ENCODE data around the gene TAC4. TPM values are rescaled to one million over a fixed set of nuclear protein-coding genes. Genes with fewer than 3 reads are reported as not detected.

Gene TAC4
- total and polyA plus RNA-seq, 10 of the 15 experiments (the other 5 are each of a cell fraction or from before 2014, with no cell fraction given): not detected

DNA sequence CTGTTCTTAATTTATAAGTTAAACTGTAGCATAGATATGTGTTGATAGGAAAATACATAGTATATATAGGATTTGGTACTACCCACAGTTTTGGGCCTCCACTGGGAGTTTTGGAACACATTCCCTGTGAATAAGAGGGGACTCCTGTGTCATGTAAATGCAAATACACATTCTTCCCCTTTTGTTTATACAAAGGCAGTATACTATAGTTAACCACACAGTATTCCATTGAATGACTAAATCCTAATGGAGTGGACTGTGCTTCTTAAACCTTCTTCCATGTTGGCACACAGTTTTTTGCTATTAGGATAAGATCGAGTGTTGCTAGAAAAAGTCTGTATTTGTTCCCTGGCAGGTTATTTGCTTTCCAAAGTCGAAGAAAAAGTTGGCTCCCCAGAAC, 22.2 kb downstream of the TAC4 start:
- ChIA-PET CTCF (no interaction called here), RAD21 (ENCODE audit: unreplicated experiment) (no interaction called here), POLR2A (no interaction called here), SMC1A (ENCODE audit: uncharacterized antibody, unreplicated experiment) (no interaction called here)
- H3K36me3 ChIP-seq (ENCODE audit: control insufficient read depth in 2 of 2, insufficient read depth in 2 of 2, low read length in 1 of 2): peaks cover 16 to 37% of the 10 kb centered on the region in 2 experiments
- FAIRE-seq (no peak), ATAC-seq (no peak), DNase-seq (ENCODE audit: low read depth, low spot score) (no peak)
- BruUV-seq (replicated peaks): no TSS peak
- in situ Hi-C loops (cut with MboI) (no loop called here), intact Hi-C loops (cut with micrococcal nuclease; ENCODE audit: unreplicated experiment) (no loop called here)
- H2AFZ ChIP-seq (ENCODE audit: control insufficient read depth, low read depth, low read length): no peak overlapping the region
- no peaks in the 10 kb centered on the region for H3K79me2 ChIP-seq (ENCODE audit: control insufficient read depth, insufficient read depth, low read length)
- no peaks in the 10 kb centered on the region for H3K4me1 ChIP-seq (ENCODE audit: control insufficient read depth, insufficient read depth, low read length)
- H4K20me1 ChIP-seq (ENCODE audit: control insufficient read depth, insufficient read depth): no peaks in the 10 kb centered on the region
- no peak overlapping the region for H3K9ac ChIP-seq (ENCODE audit: control insufficient read depth, insufficient read depth, low read length)
- no peak overlapping the region for H3K4me3 ChIP-seq
- H3K4me2 ChIP-seq (ENCODE audit: control insufficient read depth, insufficient read depth): no peak overlapping the region
- no peaks in the 10 kb centered on the region for H3K9me3 ChIP-seq (replicated peaks; ENCODE audit: control insufficient read depth, insufficient read depth, low read length)
- WGBS (ENCODE audit: insufficient coverage, insufficient replicate concordance, low lambda C conversion rate, missing lambda C conversion rate): 100% methylated on average over 2 of the region's 2 CpGs
- no peak for TF ChIP-seq DPF2 (IDR thresholded peaks at IDR 0.05)
- TF ChIP-seq YY1 (IDR thresholded peaks at IDR 0.05; ENCODE audit: low read depth, low read length): no peak
- TF ChIP-seq, protein P1, sequence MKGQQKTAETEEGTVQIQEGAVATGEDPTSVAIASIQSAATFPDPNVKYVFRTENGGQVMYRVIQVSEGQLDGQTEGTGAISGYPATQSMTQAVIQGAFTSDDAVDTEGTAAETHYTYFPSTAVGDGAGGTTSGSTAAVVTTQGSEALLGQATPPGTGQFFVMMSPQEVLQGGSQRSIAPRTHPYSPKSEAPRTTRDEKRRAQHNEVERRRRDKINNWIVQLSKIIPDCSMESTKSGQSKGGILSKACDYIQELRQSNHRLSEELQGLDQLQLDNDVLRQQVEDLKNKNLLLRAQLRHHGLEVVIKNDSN (IDR thresholded peaks at IDR 0.05; ENCODE audit: borderline replicate concordance, extremely low read length, insufficient read depth, low read depth, low read length): no peak
- no peak for TF ChIP-seq RBBP5 (conservative IDR thresholded peaks at IDR 0.05)
- TF ChIP-seq, protein P2, sequence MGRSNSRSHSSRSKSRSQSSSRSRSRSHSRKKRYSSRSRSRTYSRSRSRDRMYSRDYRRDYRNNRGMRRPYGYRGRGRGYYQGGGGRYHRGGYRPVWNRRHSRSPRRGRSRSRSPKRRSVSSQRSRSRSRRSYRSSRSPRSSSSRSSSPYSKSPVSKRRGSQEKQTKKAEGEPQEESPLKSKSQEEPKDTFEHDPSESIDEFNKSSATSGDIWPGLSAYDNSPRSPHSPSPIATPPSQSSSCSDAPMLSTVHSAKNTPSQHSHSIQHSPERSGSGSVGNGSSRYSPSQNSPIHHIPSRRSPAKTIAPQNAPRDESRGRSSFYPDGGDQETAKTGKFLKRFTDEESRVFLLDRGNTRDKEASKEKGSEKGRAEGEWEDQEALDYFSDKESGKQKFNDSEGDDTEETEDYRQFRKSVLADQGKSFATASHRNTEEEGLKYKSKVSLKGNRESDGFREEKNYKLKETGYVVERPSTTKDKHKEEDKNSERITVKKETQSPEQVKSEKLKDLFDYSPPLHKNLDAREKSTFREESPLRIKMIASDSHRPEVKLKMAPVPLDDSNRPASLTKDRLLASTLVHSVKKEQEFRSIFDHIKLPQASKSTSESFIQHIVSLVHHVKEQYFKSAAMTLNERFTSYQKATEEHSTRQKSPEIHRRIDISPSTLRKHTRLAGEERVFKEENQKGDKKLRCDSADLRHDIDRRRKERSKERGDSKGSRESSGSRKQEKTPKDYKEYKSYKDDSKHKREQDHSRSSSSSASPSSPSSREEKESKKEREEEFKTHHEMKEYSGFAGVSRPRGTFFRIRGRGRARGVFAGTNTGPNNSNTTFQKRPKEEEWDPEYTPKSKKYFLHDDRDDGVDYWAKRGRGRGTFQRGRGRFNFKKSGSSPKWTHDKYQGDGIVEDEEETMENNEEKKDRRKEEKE (IDR thresholded peaks at IDR 0.05): no peak
- TF ChIP-seq, protein P3, sequence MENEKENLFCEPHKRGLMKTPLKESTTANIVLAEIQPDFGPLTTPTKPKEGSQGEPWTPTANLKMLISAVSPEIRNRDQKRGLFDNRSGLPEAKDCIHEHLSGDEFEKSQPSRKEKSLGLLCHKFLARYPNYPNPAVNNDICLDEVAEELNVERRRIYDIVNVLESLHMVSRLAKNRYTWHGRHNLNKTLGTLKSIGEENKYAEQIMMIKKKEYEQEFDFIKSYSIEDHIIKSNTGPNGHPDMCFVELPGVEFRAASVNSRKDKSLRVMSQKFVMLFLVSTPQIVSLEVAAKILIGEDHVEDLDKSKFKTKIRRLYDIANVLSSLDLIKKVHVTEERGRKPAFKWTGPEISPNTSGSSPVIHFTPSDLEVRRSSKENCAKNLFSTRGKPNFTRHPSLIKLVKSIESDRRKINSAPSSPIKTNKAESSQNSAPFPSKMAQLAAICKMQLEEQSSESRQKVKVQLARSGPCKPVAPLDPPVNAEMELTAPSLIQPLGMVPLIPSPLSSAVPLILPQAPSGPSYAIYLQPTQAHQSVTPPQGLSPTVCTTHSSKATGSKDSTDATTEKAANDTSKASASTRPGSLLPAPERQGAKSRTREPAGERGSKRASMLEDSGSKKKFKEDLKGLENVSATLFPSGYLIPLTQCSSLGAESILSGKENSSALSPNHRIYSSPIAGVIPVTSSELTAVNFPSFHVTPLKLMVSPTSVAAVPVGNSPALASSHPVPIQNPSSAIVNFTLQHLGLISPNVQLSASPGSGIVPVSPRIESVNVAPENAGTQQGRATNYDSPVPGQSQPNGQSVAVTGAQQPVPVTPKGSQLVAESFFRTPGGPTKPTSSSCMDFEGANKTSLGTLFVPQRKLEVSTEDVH (IDR thresholded peaks at IDR 0.05; ENCODE audit: low read depth, partially characterized antibody): no peak
- TF ChIP-seq, protein P4, sequence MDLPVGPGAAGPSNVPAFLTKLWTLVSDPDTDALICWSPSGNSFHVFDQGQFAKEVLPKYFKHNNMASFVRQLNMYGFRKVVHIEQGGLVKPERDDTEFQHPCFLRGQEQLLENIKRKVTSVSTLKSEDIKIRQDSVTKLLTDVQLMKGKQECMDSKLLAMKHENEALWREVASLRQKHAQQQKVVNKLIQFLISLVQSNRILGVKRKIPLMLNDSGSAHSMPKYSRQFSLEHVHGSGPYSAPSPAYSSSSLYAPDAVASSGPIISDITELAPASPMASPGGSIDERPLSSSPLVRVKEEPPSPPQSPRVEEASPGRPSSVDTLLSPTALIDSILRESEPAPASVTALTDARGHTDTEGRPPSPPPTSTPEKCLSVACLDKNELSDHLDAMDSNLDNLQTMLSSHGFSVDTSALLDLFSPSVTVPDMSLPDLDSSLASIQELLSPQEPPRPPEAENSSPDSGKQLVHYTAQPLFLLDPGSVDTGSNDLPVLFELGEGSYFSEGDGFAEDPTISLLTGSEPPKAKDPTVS (IDR thresholded peaks at IDR 0.05; ENCODE audit: low read depth, low read length): no peak
- no peaks in the 10 kb centered on the region for H3K27me3 ChIP-seq (replicated peaks in 1 of 2; ENCODE audit: control insufficient read depth in 2 of 2, insufficient read depth in 2 of 2, low read length in 1 of 2)
- no peak overlapping the region for H3K27ac ChIP-seq (ENCODE audit: control insufficient read depth, insufficient read depth)
